ENCODE data around the gene STRC. TPM values are rescaled to one million over a fixed set of nuclear protein-coding genes. Genes with fewer than 3 reads are reported as not detected.

Gene STRC
- polyA plus RNA-seq, 4 donors = 0.31 to 4.1 (median 3.6) TPM

GRCh38 chr15:43550527-43551363, 67.9 kb downstream of the STRC start:
- Histone ChIP-seq H3K36me3 (ENCODE audit: control insufficient read depth in 3 of 3, insufficient read depth in 2 of 3, low read depth in 1 of 3, low read length in 3 of 3) (peaks cover 0 to 57% (median 12%) of the 10 kb centered on the region in 3 donors), H3K9me3 (ENCODE audit: control insufficient read depth in 2 of 2, insufficient read depth in 1 of 2, low read depth in 1 of 2, low read length in 1 of 2) (no peaks in the 10 kb centered on the region), H3K4me3 (ENCODE audit: low read depth in 1 of 3, low read length in 3 of 3) (no peak overlapping the region), H3K4me1 (ENCODE audit: control insufficient read depth in 3 of 3, insufficient read depth in 2 of 3, low read depth in 1 of 3, low read length in 2 of 3) (no peaks in the 10 kb centered on the region), H3K27ac (ENCODE audit: low read depth in 1 of 3, low read length in 2 of 3) (no peak overlapping the region), H3K27me3 (ENCODE audit: control insufficient read depth in 3 of 3, insufficient read depth in 3 of 3, low read length in 3 of 3) (no peaks in the 10 kb centered on the region)
- DNase-seq (no peak), FAIRE-seq (no peak)
- 82 to 87% (median 86%) methylated on average over 10 of the region's 10 CpGs for WGBS, 3 donors

Other genes starting within 250 kb of the STRC start
- gene ZSCAN29, start 247.8 kb downstream of the STRC start, polyA plus RNA-seq = 10 to 100 TPM in 1 of 4 donors, 1 to 10 TPM in 3; 7.0 to 25.7 (median 8.4) TPM
- 10 to 100 TPM in 1 of 4 donors, 1 to 10 TPM in 3; 3.2 to 16.5 (median 6.1) TPM for gene TUBGCP4, start 247.7 kb downstream of the STRC start, polyA plus RNA-seq
- gene TP53BP1, start 125.6 kb downstream of the STRC start, polyA plus RNA-seq = 10 to 100 TPM in 1 of 4 donors, 1 to 10 TPM in 3; 1.1 to 28.5 (median 5.6) TPM
- gene MAP1A, start 101.2 kb downstream of the STRC start, polyA plus RNA-seq = 1 to 10 TPM in 2 of 4 donors, under 1 TPM in 2; 0.22 to 4.2 (median 1.1) TPM
- gene PPIP5K1, start 28.6 kb downstream of the STRC start, polyA plus RNA-seq = 10 to 100 TPM; 15.5 to 79.8 (median 62.9) TPM
- 100 to 1,000 TPM in 3 of 4 donors, 10 to 100 TPM in 1; 12.7 to 162 (median 108) TPM for gene CKMT1B, start 24.8 kb downstream of the STRC start, polyA plus RNA-seq
- 10 to 100 TPM in 3 of 4 donors, 1 to 10 TPM in 1; 3.2 to 29.7 (median 16.7) TPM for gene CATSPER2, start 30.0 kb upstream of the STRC start, polyA plus RNA-seq
- gene CKMT1A, start 75.1 kb upstream of the STRC start, polyA plus RNA-seq = 100 to 1,000 TPM in 1 of 4 donors, 10 to 100 TPM in 3; 11.3 to 115 (median 87.9) TPM
- gene PDIA3, start 127.6 kb upstream of the STRC start, polyA plus RNA-seq = 100 to 1,000 TPM; 141 to 614 (median 317) TPM
- gene ELL3, start 158.2 kb upstream of the STRC start, polyA plus RNA-seq = 10 to 100 TPM; 27.9 to 85.7 (median 37.3) TPM
- gene SERF2, start 173.5 kb upstream of the STRC start, polyA plus RNA-seq = 1,000 to 10,000 TPM in 3 of 4 donors, 100 to 1,000 TPM in 1; 739 to 2,526 (median 1,711) TPM
- under 1 TPM in 3 of 4 donors, not detected in 1; 0.24 to 0.45 (median 0.34) TPM for gene SERINC4, start 181.4 kb upstream of the STRC start, polyA plus RNA-seq
- 10 to 100 TPM in 2 of 4 donors, 1 to 10 TPM in 2; 4.9 to 24.3 (median 9.1) TPM for gene HYPK, start 181.8 kb upstream of the STRC start, polyA plus RNA-seq
- 10 to 100 TPM; 16.2 to 36.6 (median 19.5) TPM for gene MFAP1, start 205.9 kb upstream of the STRC start, polyA plus RNA-seq
- gene WDR76, start 208.2 kb upstream of the STRC start, polyA plus RNA-seq = 1 to 10 TPM; 1.1 to 5.1 (median 3.3) TPM